B cell (primary cell): ENCODE measurements around the gene NPC1.

Experiments used
- CTCF ChIP-seq: fragments of 200-600 bp; IDR thresholded peaks from one replicate; pipeline ENCODE4 v1.8.0; 2022; ENCODE audit warnings: antibody characterized with exemption, mild to moderate bottlenecking
- EZH2 ChIP-seq: IDR thresholded peaks from 2 replicates; pipeline ENCODE4 v1.6.1; 2012; ENCODE audit warnings: borderline replicate concordance, low read depth, mild to moderate bottlenecking, moderate library complexity, low read length; ENCODE audit not compliant: insufficient read depth, poor library complexity, severe bottlenecking

DNA sequence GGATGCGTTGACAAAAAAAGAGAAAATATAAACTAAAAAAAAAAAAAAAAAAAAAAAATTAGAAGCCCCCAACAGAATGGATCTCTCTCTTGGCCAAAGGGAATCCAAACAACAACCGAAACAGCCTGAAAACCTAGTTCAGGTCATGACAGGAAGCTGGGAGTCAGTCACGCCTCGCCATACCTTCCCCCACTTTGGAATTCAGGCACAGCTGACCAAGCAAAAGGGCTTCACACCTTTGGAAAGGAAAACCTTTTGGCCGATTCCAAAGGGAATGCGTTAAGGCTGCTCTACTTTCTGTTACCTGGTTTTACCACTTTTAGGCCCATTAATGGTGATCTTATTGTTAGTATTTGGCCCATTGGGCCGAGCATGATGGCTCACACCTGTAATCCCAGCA is 100.9 kb downstream of the NPC1 start:
- TF ChIP-seq CTCF (no peak), EZH2 (no peak)
